K562 (cell line): ENCODE measurements around the gene P4HB. TPM values are rescaled to one million over a fixed set of nuclear protein-coding genes. Genes with fewer than 3 reads are reported as not detected.

Experiments used
- ATF6 ChIP-seq: sonication (generic); formaldehyde crosslinking; IDR thresholded peaks from 2 replicates; pipeline ENCODE4 v1.4.0; 2020; ENCODE audit warnings: mild to moderate bottlenecking, missing genetic modification reagents
- CTBP1 ChIP-seq: fragments of 450-650 bp; IDR thresholded peaks from 2 replicates; pipeline ENCODE4 v1.6.1; 2016; ENCODE audit warnings: borderline replicate concordance
- FOXM1 ChIP-seq, 2 experiments: fragments of 450-650 bp in 1 of 2; sonication (generic) in 1 of 2; formaldehyde crosslinking in 1 of 2; IDR thresholded peaks; 2 replicates each; pipeline versions ENCODE4 v1.6.1 to v1.9.0; 2017 to 2022; ENCODE audit warnings: low read depth in 2 of 2, mild to moderate bottlenecking in 2 of 2, missing genetic modification reagents in 1 of 2, moderate library complexity in 1 of 2
- GABPB1 ChIP-seq: sonication (generic); formaldehyde crosslinking; IDR thresholded peaks from 2 replicates; pipeline ENCODE4 v1.8.0; 2022; ENCODE audit warnings: mild to moderate bottlenecking, missing genetic modification reagents
- MTA3 ChIP-seq: fragments of 450-650 bp; formaldehyde crosslinking; IDR thresholded peaks from 2 replicates; pipeline ENCODE4 v1.6.1; 2017; ENCODE audit warnings: mild to moderate bottlenecking, borderline replicate concordance
- MYC ChIP-seq, 2 experiments: fragments of 250-450 bp in 1 of 2; sonication (Bioruptor Pico) in 1 of 2; IDR thresholded peaks; 2 replicates each; pipeline versions ENCODE4 v1.5.1 to v1.6.1; 2012 to 2021; ENCODE audit warnings: low read depth in 2 of 2, borderline replicate concordance in 1 of 2, improper control_type of control experiment in 1 of 2, low read length in 1 of 2, mild to moderate bottlenecking in 1 of 2, moderate library complexity in 1 of 2
- NELFE ChIP-seq: IDR thresholded peaks from 2 replicates; pipeline ENCODE4 v1.6.1; 2011; ENCODE audit warnings: mild to moderate bottlenecking; ENCODE audit not compliant: insufficient read depth, insufficient read length
- NEUROD1 ChIP-seq: fragments of 150-350 bp; IDR thresholded peaks from 2 replicates; pipeline ENCODE4 v1.6.1; 2014; ENCODE audit warnings: borderline replicate concordance, low read length, low read depth; ENCODE audit not compliant: partially characterized antibody
- NFXL1 ChIP-seq: fragments of 450-650 bp; formaldehyde crosslinking; IDR thresholded peaks from 2 replicates; pipeline ENCODE4 v1.4.0; 2021; ENCODE audit warnings: mild to moderate bottlenecking
- NR2C2 ChIP-seq, 2 experiments: fragments of 200-800 bp in 1 of 2; sonication (Bioruptor generic) in 1 of 2; sonication (generic) in 1 of 2; formaldehyde crosslinking in 1 of 2; IDR thresholded peaks; 2 replicates each; pipeline versions ENCODE4 v1.6.1 to v1.8.0; 2016 to 2022; ENCODE audit warnings: mild to moderate bottlenecking in 1 of 2, missing compliant biosample characterization in 1 of 2, missing genetic modification characterization in 1 of 2, missing genetic modification reagents in 1 of 2
- RBFOX2 ChIP-seq: fragments of 200-400 bp; formaldehyde crosslinking; IDR thresholded peaks from 2 replicates; pipeline ENCODE4 v1.6.1; 2017; ENCODE audit warnings: low read depth, mild to moderate bottlenecking, low read length, moderate library complexity
- SIN3B ChIP-seq: fragments of 450-650 bp; IDR thresholded peaks from 2 replicates; pipeline ENCODE4 v1.6.1; 2017; ENCODE audit warnings: low read depth, mild to moderate bottlenecking, moderate library complexity
- SMAD1 ChIP-seq: fragments of 150-350 bp; IDR thresholded peaks from 2 replicates; pipeline ENCODE4 v1.6.1; 2014; ENCODE audit warnings: low read length, low read depth; ENCODE audit not compliant: partially characterized antibody
- polyA plus RNA-seq, 8 experiments: library from polyadenylated mRNA; depleted of rRNA in 4 of 8; stranded (reverse) in 5 of 8; unstranded in 3 of 8; fragments of >200 nt; fragmentation: Nextera tagmentation in 2 of 8; fragmentation: Illumina TruSeq in 1 of 8; extraction: Ambion mirVana in 2 of 8; extraction: Trizol in 1 of 8; gene quantifications; 2 replicates each; pipeline versions ENCODE4 v1.2.1 to v1.2.3, GENCODE V29; 2011 to 2014; ENCODE audit warnings: inconsistent platforms in 1 of 8, missing spikeins in 1 of 8
- total RNA-seq, 7 experiments: library from RNA; depleted of rRNA in 6 of 7; stranded (reverse); fragments of >200 nt in 6 of 7; fragmentation: Illumina TruSeq in 2 of 7; extraction: Trizol in 2 of 7; gene quantifications; 2 replicates each; pipeline versions ENCODE4 v1.2.1 to v1.2.3, GENCODE V29; 2011 to 2021; ENCODE audit warnings: low replicate concordance in 1 of 7
- TF ChIP-seq, protein P1 (sequence below): sonication (generic); formaldehyde crosslinking; IDR thresholded peaks from 2 replicates; pipeline ENCODE4 v1.8.0; 2022; ENCODE audit warnings: mild to moderate bottlenecking, missing genetic modification reagents
- TF ChIP-seq, protein P2 (sequence below): sonication (generic); formaldehyde crosslinking; IDR thresholded peaks from 2 replicates; pipeline ENCODE4 v1.8.0; 2022; ENCODE audit warnings: mild to moderate bottlenecking, missing genetic modification reagents
- TF ChIP-seq, protein P3 (sequence below): fragments of 250-450 bp; sonication (Bioruptor Pico); IDR thresholded peaks from 2 replicates; pipeline ENCODE4 v1.8.0; 2022; ENCODE audit warnings: inconsistent platforms, mild to moderate bottlenecking, moderate library complexity, borderline replicate concordance

The P4HB gene
- total and polyA plus RNA-seq, 9 of the 15 experiments (the other 6 are each of a cell fraction or from before 2014, with no cell fraction given), result 4.4 to 645 (median 325) TPM

DNA sequence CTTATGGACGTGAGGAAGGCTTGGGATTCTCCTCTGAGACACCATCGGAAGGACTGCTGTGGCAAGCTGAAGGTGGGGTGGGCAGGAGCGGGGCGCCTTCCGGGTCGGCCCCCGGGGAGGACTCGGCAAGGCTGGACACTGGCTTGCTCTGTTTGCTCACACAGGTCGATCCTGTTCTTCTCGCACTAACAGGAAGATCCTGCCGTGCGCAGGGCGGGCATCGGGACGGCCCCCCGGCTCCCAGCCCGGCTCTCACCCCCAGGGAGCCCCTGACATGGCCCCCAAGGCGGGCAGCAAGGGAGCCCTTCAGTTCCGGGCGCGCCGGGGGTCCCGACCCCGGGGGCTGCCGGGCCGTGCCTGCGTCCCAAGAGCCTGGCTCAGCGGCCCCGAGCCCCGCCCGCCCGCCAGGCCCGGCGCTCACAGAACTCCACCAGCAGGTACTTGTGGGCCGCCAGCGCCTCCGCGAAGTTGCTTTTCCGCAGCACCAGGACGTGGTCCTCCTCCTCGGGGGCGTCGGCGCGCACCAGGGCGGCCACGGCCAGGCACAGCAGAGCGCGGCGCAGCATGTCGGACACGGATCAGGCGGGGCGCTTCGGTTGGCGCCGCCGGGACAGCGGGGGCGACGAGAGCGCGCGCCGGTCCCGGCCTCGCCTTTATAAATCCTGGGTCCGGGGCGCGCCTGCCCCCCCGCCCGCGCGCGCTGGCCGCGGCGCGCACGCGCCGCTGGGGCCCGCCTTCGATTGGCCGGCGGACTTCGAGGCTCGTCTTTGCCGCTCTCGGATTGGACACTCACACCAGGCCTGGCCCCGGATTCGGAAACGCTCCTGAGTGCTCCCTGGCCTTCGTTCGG is at the start of gene P4HB (continued):
- TF ChIP-seq SMAD1 (no peak), NFXL1 (CRISPR knock-in tag) (peak; percentile 89; the same call in 1 of the 2 replicates), NELFE (peak; percentile 40), CTBP1 (peak; percentile 59), MYC (IDR thresholded peaks at IDR 0.05; ENCODE audit: low read depth, low read length) (peak; percentile 60; the same call in 1 of the 2 replicates), MYC (CRISPR knock-in tag; IDR thresholded peaks at IDR 0.05; ENCODE audit: borderline replicate concordance, low read depth) (no peak), SIN3B (peak; percentile 74), FOXM1 (IDR thresholded peaks at IDR 0.05; ENCODE audit: low read depth) (no peak), FOXM1 (CRISPR knock-in tag; IDR thresholded peaks at IDR 0.05; ENCODE audit: low read depth) (peak; percentile 67; the same call in 1 of the 2 replicates), ATF6 (0 out of 2 replicates have a peak, but pooled peaks have one; percentile 18), GABPB1 (CRISPR knock-in tag) (no peak), NR2C2 (CRISPR knock-in tag; IDR thresholded peaks at IDR 0.05) (peak; percentile 69; the same call in 1 of the 2 replicates), NR2C2 (tag; IDR thresholded peaks at IDR 0.05) (peak; percentile 97; the same call in 1 of the 2 replicates), MTA3 (peak; percentile 57; the same call in 1 of the 2 replicates), RBFOX2 (peak; percentile 86), NEUROD1 (no peak)
- TF ChIP-seq, protein P1, sequence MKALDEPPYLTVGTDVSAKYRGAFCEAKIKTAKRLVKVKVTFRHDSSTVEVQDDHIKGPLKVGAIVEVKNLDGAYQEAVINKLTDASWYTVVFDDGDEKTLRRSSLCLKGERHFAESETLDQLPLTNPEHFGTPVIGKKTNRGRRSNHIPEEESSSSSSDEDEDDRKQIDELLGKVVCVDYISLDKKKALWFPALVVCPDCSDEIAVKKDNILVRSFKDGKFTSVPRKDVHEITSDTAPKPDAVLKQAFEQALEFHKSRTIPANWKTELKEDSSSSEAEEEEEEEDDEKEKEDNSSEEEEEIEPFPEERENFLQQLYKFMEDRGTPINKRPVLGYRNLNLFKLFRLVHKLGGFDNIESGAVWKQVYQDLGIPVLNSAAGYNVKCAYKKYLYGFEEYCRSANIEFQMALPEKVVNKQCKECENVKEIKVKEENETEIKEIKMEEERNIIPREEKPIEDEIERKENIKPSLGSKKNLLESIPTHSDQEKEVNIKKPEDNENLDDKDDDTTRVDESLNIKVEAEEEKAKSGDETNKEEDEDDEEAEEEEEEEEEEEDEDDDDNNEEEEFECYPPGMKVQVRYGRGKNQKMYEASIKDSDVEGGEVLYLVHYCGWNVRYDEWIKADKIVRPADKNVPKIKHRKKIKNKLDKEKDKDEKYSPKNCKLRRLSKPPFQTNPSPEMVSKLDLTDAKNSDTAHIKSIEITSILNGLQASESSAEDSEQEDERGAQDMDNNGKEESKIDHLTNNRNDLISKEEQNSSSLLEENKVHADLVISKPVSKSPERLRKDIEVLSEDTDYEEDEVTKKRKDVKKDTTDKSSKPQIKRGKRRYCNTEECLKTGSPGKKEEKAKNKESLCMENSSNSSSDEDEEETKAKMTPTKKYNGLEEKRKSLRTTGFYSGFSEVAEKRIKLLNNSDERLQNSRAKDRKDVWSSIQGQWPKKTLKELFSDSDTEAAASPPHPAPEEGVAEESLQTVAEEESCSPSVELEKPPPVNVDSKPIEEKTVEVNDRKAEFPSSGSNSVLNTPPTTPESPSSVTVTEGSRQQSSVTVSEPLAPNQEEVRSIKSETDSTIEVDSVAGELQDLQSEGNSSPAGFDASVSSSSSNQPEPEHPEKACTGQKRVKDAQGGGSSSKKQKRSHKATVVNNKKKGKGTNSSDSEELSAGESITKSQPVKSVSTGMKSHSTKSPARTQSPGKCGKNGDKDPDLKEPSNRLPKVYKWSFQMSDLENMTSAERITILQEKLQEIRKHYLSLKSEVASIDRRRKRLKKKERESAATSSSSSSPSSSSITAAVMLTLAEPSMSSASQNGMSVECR (CRISPR knock-in tag), result peak; percentile 47
- TF ChIP-seq, protein P2, sequence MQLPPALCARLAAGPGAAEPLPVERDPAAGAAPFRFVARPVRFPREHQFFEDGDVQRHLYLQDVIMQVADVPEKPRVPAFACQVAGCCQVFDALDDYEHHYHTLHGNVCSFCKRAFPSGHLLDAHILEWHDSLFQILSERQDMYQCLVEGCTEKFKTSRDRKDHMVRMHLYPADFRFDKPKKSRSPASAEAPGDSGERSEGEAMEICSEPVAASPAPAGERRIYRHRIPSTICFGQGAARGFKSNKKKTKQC, result peak; percentile 65; the same call in 1 of the 2 replicates
- TF ChIP-seq, protein P3, sequence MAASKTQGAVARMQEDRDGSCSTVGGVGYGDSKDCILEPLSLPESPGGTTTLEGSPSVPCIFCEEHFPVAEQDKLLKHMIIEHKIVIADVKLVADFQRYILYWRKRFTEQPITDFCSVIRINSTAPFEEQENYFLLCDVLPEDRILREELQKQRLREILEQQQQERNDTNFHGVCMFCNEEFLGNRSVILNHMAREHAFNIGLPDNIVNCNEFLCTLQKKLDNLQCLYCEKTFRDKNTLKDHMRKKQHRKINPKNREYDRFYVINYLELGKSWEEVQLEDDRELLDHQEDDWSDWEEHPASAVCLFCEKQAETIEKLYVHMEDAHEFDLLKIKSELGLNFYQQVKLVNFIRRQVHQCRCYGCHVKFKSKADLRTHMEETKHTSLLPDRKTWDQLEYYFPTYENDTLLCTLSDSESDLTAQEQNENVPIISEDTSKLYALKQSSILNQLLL, result no peak
